HepG2 (cell line): Measurements from ENCODE around the gene TCAP. TPM values are rescaled to one million over a fixed set of nuclear protein-coding genes. Genes with fewer than 3 reads are reported as not detected.

ENCODE experiments used
- ATRX ChIP-seq: sonication (generic); formaldehyde crosslinking; IDR thresholded peaks from 2 replicates; pipeline ENCODE4 v1.4.0; 2020; ENCODE audit warnings: missing genetic modification reagents, borderline replicate concordance
- CEBPG ChIP-seq: IDR thresholded peaks from 2 replicates; pipeline ENCODE4 v1.6.1; 2016
- FOSL1 ChIP-seq: sonication (generic); formaldehyde crosslinking; IDR thresholded peaks from 2 replicates; pipeline ENCODE4 v1.9.0; 2021; ENCODE audit warnings: missing genetic modification reagents, borderline replicate concordance
- FOXK1 ChIP-seq: sonication (generic); formaldehyde crosslinking; IDR thresholded peaks from 2 replicates; pipeline ENCODE4 v1.4.0; 2020; ENCODE audit warnings: low read depth, missing genetic modification reagents, borderline replicate concordance
- HNRNPL ChIP-seq: fragments of 200-400 bp; formaldehyde crosslinking; IDR thresholded peaks from 2 replicates; pipeline ENCODE4 v1.6.1; 2017; ENCODE audit warnings: mild to moderate bottlenecking, low read depth, low read length
- MED8 ChIP-seq: sonication (generic); formaldehyde crosslinking; IDR thresholded peaks from 2 replicates; pipeline ENCODE4 v1.8.1; 2023; ENCODE audit warnings: mild to moderate bottlenecking, missing genetic modification reagents; ENCODE audit not compliant: insufficient replicate concordance
- PHB2 ChIP-seq: fragments of 450-650 bp; IDR thresholded peaks from 2 replicates; pipeline ENCODE4 v1.6.1; 2018; ENCODE audit not compliant: partially characterized antibody
- RARA ChIP-seq: IDR thresholded peaks from 2 replicates; pipeline ENCODE4 v1.6.1; 2016; ENCODE audit warnings: missing genetic modification reagents, missing compliant biosample characterization
- RELA ChIP-seq: sonication (generic); formaldehyde crosslinking; IDR thresholded peaks from 2 replicates; pipeline ENCODE4 v1.4.0; 2020; ENCODE audit warnings: missing genetic modification reagents
- RXRA ChIP-seq: sonication (generic); formaldehyde crosslinking; IDR thresholded peaks from 2 replicates; pipeline ENCODE4 v1.5.1; 2020; ENCODE audit warnings: missing genetic modification reagents
- TEAD2 ChIP-seq: sonication (generic); formaldehyde crosslinking; IDR thresholded peaks from 2 replicates; pipeline ENCODE4 v1.9.0; 2021; ENCODE audit warnings: missing genetic modification reagents
- XRCC5 ChIP-seq: fragments of 200-400 bp; formaldehyde crosslinking; optimal IDR thresholded peaks from 2 replicates; pipeline ENCODE3; 2017; ENCODE audit warnings: mild to moderate bottlenecking, low read length
- ZNF235 ChIP-seq: sonication (generic); formaldehyde crosslinking; IDR thresholded peaks from 2 replicates; pipeline ENCODE4 v1.8.1; 2023; ENCODE audit warnings: mild to moderate bottlenecking, missing genetic modification reagents, borderline replicate concordance
- ZNF543 ChIP-seq: sonication (generic); formaldehyde crosslinking; IDR thresholded peaks from 2 replicates; pipeline ENCODE4 v1.4.0; 2020; ENCODE audit warnings: mild to moderate bottlenecking, missing genetic modification reagents
- ZNF652 ChIP-seq: IDR thresholded peaks from 2 replicates; pipeline ENCODE4 v1.6.1; 2016; ENCODE audit warnings: low read depth, borderline replicate concordance
- polyA plus RNA-seq, 8 experiments: library from polyadenylated mRNA; depleted of rRNA in 3 of 8; stranded (reverse) in 7 of 8; unstranded in 1 of 8; fragments of >200 nt; fragmentation: Illumina TruSeq in 4 of 8; extraction: Trizol in 4 of 8; gene quantifications; 2 replicates each; pipeline versions ENCODE4 v1.2.1 to v1.2.3, GENCODE V29; 2011 to 2016; ENCODE audit warnings: low read depth in 4 of 8, missing spikeins in 1 of 8, mixed read lengths in 1 of 8; ENCODE audit not compliant: insufficient read depth in 1 of 8
- total RNA-seq, 5 experiments: library from RNA; depleted of rRNA; stranded (reverse); fragments of >200 nt; fragmentation: Illumina TruSeq; extraction: Trizol; gene quantifications; 2 replicates each; pipeline ENCODE4 v1.2.3, GENCODE V29; 2016; ENCODE audit warnings: low read depth in 1 of 5
- TF ChIP-seq, protein P1 (sequence below): sonication (generic); formaldehyde crosslinking; IDR thresholded peaks from 2 replicates; pipeline ENCODE4 v1.8.0; 2022; ENCODE audit warnings: mild to moderate bottlenecking, missing genetic modification reagents; ENCODE audit not compliant: insufficient replicate concordance
- TF ChIP-seq, protein P2 (sequence below): sonication (generic); formaldehyde crosslinking; IDR thresholded peaks from 2 replicates; pipeline ENCODE4 v1.4.0; 2020; ENCODE audit warnings: missing genetic modification reagents
- TF ChIP-seq, protein P3 (sequence below): sonication (generic); formaldehyde crosslinking; IDR thresholded peaks from 2 replicates; pipeline ENCODE4 v1.5.1; 2020; ENCODE audit warnings: missing genetic modification reagents, mild to moderate bottlenecking, borderline replicate concordance
- TF ChIP-seq, protein P4 (sequence below): sonication (generic); formaldehyde crosslinking; IDR thresholded peaks from 2 replicates; pipeline ENCODE4 v1.5.0; 2020; ENCODE audit warnings: mild to moderate bottlenecking, missing genetic modification reagents
- TF ChIP-seq, protein P5 (sequence below): sonication (generic); formaldehyde crosslinking; IDR thresholded peaks from 2 replicates; pipeline ENCODE4 v1.4.0; 2020; ENCODE audit warnings: mild to moderate bottlenecking, missing genetic modification reagents

TCAP gene
- total and polyA plus RNA-seq, 2 of the 13 experiments (the other 11 are each of a cell fraction or from before 2014, with no cell fraction given), result 0.24 to 0.65 TPM

DNA sequence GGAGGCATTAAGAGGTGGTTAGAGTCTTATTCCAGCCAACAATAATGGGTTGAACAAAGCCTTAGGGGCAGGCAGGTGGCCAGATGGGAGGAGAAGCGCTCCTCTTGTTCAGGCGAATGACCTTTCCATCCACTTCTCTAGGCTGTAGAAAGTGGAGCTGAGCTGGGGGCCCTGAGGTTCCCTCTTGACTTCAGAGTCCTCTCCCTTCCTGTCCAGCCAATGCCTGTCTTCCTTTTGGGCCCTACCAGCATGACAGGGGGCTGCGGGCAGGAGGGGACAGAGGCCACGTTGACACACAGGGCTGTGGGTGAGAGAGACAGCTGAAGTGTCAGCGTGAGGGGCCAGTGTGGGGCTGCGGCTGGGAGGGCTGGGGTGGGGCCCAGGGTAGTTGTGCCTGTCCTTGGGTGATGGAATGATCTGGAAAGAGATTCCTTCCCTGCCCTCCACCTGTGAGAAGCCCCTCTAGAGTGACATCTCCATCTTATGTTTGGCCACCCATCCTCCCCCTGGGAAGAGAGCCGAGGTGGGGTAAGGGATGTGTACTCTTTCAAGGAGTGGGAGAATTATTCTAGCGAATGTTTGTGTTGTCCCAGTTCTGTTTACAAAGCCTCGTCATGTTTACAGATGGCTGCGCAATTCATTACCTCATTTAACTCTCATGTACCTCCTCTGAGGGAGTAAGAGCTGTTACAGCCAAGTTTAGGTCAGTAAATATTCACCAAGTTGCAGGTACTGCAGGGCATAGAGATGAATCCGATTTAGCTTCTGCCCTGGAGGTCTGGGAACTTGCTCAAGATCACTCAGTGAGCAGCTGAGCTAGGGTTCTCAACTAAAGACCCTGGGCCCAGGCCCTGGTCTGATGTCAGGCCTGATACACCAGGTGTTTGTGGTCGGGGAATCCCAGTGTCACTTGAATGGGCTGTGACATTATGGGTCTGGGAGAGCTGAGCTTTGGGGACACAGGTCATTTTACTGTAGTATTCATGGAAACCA, 38.0 kb downstream of the TCAP start (continued):
- TF ChIP-seq, protein P1, sequence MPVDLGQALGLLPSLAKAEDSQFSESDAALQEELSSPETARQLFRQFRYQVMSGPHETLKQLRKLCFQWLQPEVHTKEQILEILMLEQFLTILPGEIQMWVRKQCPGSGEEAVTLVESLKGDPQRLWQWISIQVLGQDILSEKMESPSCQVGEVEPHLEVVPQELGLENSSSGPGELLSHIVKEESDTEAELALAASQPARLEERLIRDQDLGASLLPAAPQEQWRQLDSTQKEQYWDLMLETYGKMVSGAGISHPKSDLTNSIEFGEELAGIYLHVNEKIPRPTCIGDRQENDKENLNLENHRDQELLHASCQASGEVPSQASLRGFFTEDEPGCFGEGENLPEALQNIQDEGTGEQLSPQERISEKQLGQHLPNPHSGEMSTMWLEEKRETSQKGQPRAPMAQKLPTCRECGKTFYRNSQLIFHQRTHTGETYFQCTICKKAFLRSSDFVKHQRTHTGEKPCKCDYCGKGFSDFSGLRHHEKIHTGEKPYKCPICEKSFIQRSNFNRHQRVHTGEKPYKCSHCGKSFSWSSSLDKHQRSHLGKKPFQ (CRISPR knock-in tag), result peak; percentile 65
- TF ChIP-seq, protein P2, sequence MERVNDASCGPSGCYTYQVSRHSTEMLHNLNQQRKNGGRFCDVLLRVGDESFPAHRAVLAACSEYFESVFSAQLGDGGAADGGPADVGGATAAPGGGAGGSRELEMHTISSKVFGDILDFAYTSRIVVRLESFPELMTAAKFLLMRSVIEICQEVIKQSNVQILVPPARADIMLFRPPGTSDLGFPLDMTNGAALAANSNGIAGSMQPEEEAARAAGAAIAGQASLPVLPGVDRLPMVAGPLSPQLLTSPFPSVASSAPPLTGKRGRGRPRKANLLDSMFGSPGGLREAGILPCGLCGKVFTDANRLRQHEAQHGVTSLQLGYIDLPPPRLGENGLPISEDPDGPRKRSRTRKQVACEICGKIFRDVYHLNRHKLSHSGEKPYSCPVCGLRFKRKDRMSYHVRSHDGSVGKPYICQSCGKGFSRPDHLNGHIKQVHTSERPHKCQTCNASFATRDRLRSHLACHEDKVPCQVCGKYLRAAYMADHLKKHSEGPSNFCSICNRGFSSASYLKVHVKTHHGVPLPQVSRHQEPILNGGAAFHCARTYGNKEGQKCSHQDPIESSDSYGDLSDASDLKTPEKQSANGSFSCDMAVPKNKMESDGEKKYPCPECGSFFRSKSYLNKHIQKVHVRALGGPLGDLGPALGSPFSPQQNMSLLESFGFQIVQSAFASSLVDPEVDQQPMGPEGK (CRISPR knock-in tag), result peak; percentile 93
- no peak for TF ChIP-seq HNRNPL
- TF ChIP-seq, protein P3, sequence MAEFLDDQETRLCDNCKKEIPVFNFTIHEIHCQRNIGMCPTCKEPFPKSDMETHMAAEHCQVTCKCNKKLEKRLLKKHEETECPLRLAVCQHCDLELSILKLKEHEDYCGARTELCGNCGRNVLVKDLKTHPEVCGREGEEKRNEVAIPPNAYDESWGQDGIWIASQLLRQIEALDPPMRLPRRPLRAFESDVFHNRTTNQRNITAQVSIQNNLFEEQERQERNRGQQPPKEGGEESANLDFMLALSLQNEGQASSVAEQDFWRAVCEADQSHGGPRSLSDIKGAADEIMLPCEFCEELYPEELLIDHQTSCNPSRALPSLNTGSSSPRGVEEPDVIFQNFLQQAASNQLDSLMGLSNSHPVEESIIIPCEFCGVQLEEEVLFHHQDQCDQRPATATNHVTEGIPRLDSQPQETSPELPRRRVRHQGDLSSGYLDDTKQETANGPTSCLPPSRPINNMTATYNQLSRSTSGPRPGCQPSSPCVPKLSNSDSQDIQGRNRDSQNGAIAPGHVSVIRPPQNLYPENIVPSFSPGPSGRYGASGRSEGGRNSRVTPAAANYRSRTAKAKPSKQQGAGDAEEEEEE (CRISPR knock-in tag), result 0 out of 2 replicates have a peak, but pooled peaks have one; percentile 41
- TF ChIP-seq PHB2, result no peak
- TF ChIP-seq, protein P4, sequence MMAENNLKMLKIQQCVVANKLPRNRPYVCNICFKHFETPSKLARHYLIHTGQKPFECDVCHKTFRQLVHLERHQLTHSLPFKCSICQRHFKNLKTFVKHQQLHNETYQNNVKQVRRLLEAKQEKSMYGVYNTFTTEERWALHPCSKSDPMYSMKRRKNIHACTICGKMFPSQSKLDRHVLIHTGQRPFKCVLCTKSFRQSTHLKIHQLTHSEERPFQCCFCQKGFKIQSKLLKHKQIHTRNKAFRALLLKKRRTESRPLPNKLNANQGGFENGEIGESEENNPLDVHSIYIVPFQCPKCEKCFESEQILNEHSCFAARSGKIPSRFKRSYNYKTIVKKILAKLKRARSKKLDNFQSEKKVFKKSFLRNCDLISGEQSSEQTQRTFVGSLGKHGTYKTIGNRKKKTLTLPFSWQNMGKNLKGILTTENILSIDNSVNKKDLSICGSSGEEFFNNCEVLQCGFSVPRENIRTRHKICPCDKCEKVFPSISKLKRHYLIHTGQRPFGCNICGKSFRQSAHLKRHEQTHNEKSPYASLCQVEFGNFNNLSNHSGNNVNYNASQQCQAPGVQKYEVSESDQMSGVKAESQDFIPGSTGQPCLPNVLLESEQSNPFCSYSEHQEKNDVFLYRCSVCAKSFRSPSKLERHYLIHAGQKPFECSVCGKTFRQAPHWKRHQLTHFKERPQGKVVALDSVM (CRISPR knock-in tag), result 0 out of 2 replicates have a peak, but pooled peaks have one; percentile 47
- no peak for TF ChIP-seq TEAD2 (CRISPR knock-in tag)
- no peak for TF ChIP-seq ATRX
- peak; percentile 96 for TF ChIP-seq ZNF543 (CRISPR knock-in tag)
- peak; percentile 70 for TF ChIP-seq CEBPG (CRISPR knock-in tag)
- no peak for TF ChIP-seq ZNF235
- peak; percentile 38 for TF ChIP-seq XRCC5
- TF ChIP-seq RXRA (CRISPR knock-in tag), result peak; percentile 86
- TF ChIP-seq FOXK1 (CRISPR knock-in tag), result peak; percentile 92; the same call in 1 of the 2 replicates
- no peak for TF ChIP-seq MED8 (CRISPR knock-in tag)
- no peak for TF ChIP-seq RELA (CRISPR knock-in tag)
- TF ChIP-seq FOSL1, result no peak
- TF ChIP-seq RARA (CRISPR knock-in tag), result peak; percentile 70
- TF ChIP-seq, protein P5, sequence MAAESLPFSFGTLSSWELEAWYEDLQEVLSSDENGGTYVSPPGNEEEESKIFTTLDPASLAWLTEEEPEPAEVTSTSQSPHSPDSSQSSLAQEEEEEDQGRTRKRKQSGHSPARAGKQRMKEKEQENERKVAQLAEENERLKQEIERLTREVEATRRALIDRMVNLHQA (CRISPR knock-in tag), result no peak
- peak; percentile 55; the same call in 1 of the 2 replicates for TF ChIP-seq ZNF652 (CRISPR knock-in tag)
